ENCODE measurements around the gene TMEM132E. TPM values are rescaled to one million over a fixed set of nuclear protein-coding genes. Genes with fewer than 3 reads are reported as not detected.

TMEM132E gene
- total and polyA plus RNA-seq, 2 experiments from 2014 or later, result 0.27 to 0.98 TPM

DNA sequence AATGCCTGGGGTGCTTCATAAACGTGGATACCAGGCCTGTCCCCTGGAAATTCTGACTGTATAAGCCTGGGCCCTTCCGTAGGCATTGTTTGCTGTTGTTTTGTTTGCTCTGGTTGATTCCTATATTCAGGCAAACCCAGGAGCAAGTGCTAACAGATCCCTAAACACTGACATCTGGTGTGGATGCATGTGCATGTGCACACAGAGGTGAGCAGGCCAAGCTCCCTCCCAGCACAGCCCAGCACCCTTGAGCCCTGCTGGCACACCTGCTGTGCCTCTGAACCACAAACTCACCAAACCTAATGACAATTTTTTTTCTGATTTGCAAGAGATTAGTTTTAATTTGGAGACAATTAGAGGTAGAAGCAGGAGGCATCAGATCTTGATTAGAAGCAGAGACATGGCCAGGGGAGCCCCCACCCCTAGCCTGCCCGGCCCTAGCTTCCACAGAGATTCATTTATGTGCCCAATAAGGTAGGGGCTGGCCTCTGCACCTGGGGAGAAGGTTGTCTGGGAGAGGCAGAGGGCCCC is 40.4 kb downstream of the TMEM132E start:
- Histone ChIP-seq H3K36me3 (replicated peaks; ENCODE audit: insufficient read depth, low read depth) (no peaks in the 10 kb centered on the region), H3K4me1 (ENCODE audit: insufficient read depth) (peaks cover 12% of the 10 kb centered on the region), H3K9me2 (replicated peaks; ENCODE audit: insufficient read depth) (no peaks in the 10 kb centered on the region), H4K20me1 (ENCODE audit: insufficient read depth, poor library complexity, severe bottlenecking) (no peaks in the 10 kb centered on the region), H3K4me2 (no peak overlapping the region), H3K79me2 (no peaks in the 10 kb centered on the region), H3K9me3 (ENCODE audit: low read depth) (no peaks in the 10 kb centered on the region), H2AFZ (no peak overlapping the region), H3K4me3 (no peak overlapping the region), H3K27ac (no peak overlapping the region), H3K27me3 (peaks cover 6% of the 10 kb centered on the region)
- 79% methylated on average over 3 of the region's 3 CpGs for WGBS (ENCODE audit: low lambda C conversion rate, missing lambda C conversion rate)
- DNase-seq (ENCODE audit: low spot score), result no peak
- TF ChIP-seq, protein P1, sequence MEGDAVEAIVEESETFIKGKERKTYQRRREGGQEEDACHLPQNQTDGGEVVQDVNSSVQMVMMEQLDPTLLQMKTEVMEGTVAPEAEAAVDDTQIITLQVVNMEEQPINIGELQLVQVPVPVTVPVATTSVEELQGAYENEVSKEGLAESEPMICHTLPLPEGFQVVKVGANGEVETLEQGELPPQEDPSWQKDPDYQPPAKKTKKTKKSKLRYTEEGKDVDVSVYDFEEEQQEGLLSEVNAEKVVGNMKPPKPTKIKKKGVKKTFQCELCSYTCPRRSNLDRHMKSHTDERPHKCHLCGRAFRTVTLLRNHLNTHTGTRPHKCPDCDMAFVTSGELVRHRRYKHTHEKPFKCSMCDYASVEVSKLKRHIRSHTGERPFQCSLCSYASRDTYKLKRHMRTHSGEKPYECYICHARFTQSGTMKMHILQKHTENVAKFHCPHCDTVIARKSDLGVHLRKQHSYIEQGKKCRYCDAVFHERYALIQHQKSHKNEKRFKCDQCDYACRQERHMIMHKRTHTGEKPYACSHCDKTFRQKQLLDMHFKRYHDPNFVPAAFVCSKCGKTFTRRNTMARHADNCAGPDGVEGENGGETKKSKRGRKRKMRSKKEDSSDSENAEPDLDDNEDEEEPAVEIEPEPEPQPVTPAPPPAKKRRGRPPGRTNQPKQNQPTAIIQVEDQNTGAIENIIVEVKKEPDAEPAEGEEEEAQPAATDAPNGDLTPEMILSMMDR (IDR thresholded peaks at IDR 0.05; ENCODE audit: poor library complexity), result no peak
- TF ChIP-seq EZH2phosphoT487 (IDR thresholded peaks at IDR 0.05; ENCODE audit: low read depth, severe bottlenecking, unreplicated experiment) (no peak), EZH2 (IDR thresholded peaks at IDR 0.05; ENCODE audit: borderline replicate concordance) (no peak)

GRCh38 chr17:34620458-34620857 is 41.1 kb downstream of the TMEM132E start:
- WGBS (ENCODE audit: low lambda C conversion rate, missing lambda C conversion rate), result 71% methylated on average over 5 of the region's 5 CpGs
- H2AFZ ChIP-seq, result no peak overlapping the region

DNA sequence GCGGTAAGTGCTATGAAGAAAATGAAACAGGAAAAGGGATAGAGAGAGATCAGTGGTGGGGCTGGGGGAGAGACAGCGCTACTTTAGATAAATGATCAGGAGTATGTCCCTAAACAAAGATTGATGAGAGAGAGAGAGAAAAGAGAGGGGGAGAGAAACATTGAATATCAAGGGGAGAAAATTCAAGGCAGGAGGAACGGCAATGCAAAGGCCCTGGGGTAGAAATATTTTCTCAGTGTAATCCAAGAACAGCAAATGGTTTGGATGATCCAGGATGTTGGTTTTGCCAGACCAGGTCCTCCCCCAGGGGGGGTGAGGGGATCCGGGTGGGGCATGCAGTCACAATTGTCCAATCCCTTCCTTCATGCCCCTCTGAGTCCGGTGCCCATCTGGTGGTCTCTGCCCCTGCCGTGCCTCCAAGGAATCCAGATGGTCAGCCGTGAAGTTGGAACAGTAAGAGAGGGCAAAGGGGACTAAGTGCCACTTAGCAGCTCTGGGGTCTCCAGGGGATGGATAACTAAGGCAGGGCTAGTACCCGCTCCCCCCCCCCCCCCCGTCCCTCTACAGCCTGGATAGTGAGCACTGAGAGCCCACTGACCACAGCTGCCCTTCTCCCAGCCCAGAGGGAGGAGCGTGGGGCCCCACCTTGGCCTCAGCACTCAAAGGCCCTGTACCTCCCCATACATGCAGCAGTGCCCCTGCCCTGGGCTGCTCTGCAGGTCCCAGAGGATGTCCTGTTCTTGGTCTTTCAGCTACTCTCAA is 43.7 kb downstream of the TMEM132E start:
- no peak for DNase-seq (ENCODE audit: low spot score)
- no peak overlapping the region for H3K4me3 ChIP-seq
- WGBS (ENCODE audit: low lambda C conversion rate, missing lambda C conversion rate), result 91% methylated on average over 8 of the region's 10 CpGs
- H3K4me1 ChIP-seq (ENCODE audit: insufficient read depth), result no peaks in the 10 kb centered on the region
- H3K9me2 ChIP-seq (replicated peaks; ENCODE audit: insufficient read depth), result no peaks in the 10 kb centered on the region
- no peak overlapping the region for H3K4me2 ChIP-seq
- TF ChIP-seq, protein P1 (IDR thresholded peaks at IDR 0.05; ENCODE audit: poor library complexity), result no peak
- TF ChIP-seq EZH2 (IDR thresholded peaks at IDR 0.05; ENCODE audit: borderline replicate concordance), result no peak
- no peak for TF ChIP-seq EZH2phosphoT487 (IDR thresholded peaks at IDR 0.05; ENCODE audit: low read depth, severe bottlenecking, unreplicated experiment)
- no peak overlapping the region for H2AFZ ChIP-seq
- no peaks in the 10 kb centered on the region for H3K9me3 ChIP-seq (ENCODE audit: low read depth)
- H4K20me1 ChIP-seq (ENCODE audit: insufficient read depth, poor library complexity, severe bottlenecking), result no peaks in the 10 kb centered on the region
- H3K36me3 ChIP-seq (replicated peaks; ENCODE audit: insufficient read depth, low read depth), result no peaks in the 10 kb centered on the region
- H3K27me3 ChIP-seq, result peaks cover 26% of the 10 kb centered on the region
- H3K79me2 ChIP-seq, result no peaks in the 10 kb centered on the region
- H3K27ac ChIP-seq, result no peak overlapping the region

More at GRCh38 chr17:34620458-34620857, 41.1 kb downstream of the TMEM132E start:
- no peak for DNase-seq (ENCODE audit: low spot score)
- no peaks in the 10 kb centered on the region for H3K79me2 ChIP-seq
- H3K9me2 ChIP-seq (replicated peaks; ENCODE audit: insufficient read depth), result no peaks in the 10 kb centered on the region
- no peaks in the 10 kb centered on the region for H3K9me3 ChIP-seq (ENCODE audit: low read depth)
- no peak overlapping the region for H3K4me3 ChIP-seq
- peaks cover 13% of the 10 kb centered on the region for H3K27me3 ChIP-seq
- H4K20me1 ChIP-seq (ENCODE audit: insufficient read depth, poor library complexity, severe bottlenecking), result no peaks in the 10 kb centered on the region
- H3K27ac ChIP-seq, result no peak overlapping the region
- TF ChIP-seq EZH2phosphoT487 (IDR thresholded peaks at IDR 0.05; ENCODE audit: low read depth, severe bottlenecking, unreplicated experiment) (no peak), EZH2 (IDR thresholded peaks at IDR 0.05; ENCODE audit: borderline replicate concordance) (no peak)
- TF ChIP-seq, protein P1 (IDR thresholded peaks at IDR 0.05; ENCODE audit: poor library complexity), result no peak
- no peaks in the 10 kb centered on the region for H3K36me3 ChIP-seq (replicated peaks; ENCODE audit: insufficient read depth, low read depth)
- H3K4me1 ChIP-seq (ENCODE audit: insufficient read depth), result peaks cover 12% of the 10 kb centered on the region
- H3K4me2 ChIP-seq, result no peak overlapping the region
